H1 (cell line): ENCODE results near the gene TLE1. TPM values are rescaled to one million over a fixed set of nuclear protein-coding genes. Genes with fewer than 3 reads are reported as not detected.

Experiments used
- CTCF ChIA-PET: fragments of 300-600 bp; sonication (Branson Sonifier 250); formaldehyde crosslinking; loops from one replicate; lab custom pipeline; 2021; ENCODE audit not compliant: partially characterized antibody; lab: Charles Lee
- POLR2A ChIA-PET: fragments of 300-600 bp; sonication (Branson Sonifier 250); formaldehyde crosslinking; loops from one replicate; lab custom pipeline; 2021; ENCODE audit warnings: inconsistent platforms; ENCODE audit not compliant: partially characterized antibody; lab: Charles Lee
- DNase-seq, 2 experiments: peaks; one replicate each; pipeline versions ENCODE4 v3.0.0 to v3.0.0-alpha.2; 2010 to 2022; ENCODE audit warnings: low spot score in 2 of 2, low read depth in 1 of 2, mixed read lengths in 1 of 2
- FAIRE-seq: peaks from 2 replicates; lab custom pipeline; 2011; peaks lifted over from hg19 to GRCh38; lab: Jason Lieb, UNC
- H2AFZ ChIP-seq: 2 replicates; pipeline ENCODE4 v1.8.1; 2012; ENCODE audit warnings: low read length, inconsistent platforms
- H2AK5ac ChIP-seq: 2 replicates; pipeline ENCODE4 v1.6.1; 2013; ENCODE audit warnings: low read depth, low read length
- H2BK120ac ChIP-seq: replicated peaks from 2 replicates; pipeline ENCODE3; 2013; ENCODE audit warnings: low read depth, low read length, inconsistent platforms
- H2BK12ac ChIP-seq: 2 replicates; pipeline ENCODE4 v1.6.1; 2013; ENCODE audit warnings: low read depth, low read length
- H2BK15ac ChIP-seq: 2 replicates; pipeline ENCODE4 v1.6.1; 2013; ENCODE audit warnings: low read length
- H2BK20ac ChIP-seq: 2 replicates; pipeline ENCODE4 v1.6.1; 2013; ENCODE audit warnings: low read length
- H2BK5ac ChIP-seq: 2 replicates; pipeline ENCODE4 v1.6.1; 2013; ENCODE audit warnings: low read depth, low read length
- H3K14ac ChIP-seq: 2 replicates; pipeline ENCODE4 v1.6.1; 2013; ENCODE audit warnings: inconsistent platforms; ENCODE audit not compliant: insufficient read length
- H3K18ac ChIP-seq: 2 replicates; pipeline ENCODE4 v1.6.1; 2013; ENCODE audit warnings: low read length; ENCODE audit errors: extremely low read depth
- H3K23ac ChIP-seq: 2 replicates; pipeline ENCODE4 v1.6.1; 2013; ENCODE audit warnings: inconsistent platforms; ENCODE audit not compliant: insufficient read length
- H3K23me2 ChIP-seq: 2 replicates; pipeline ENCODE4 v1.6.1; 2013; ENCODE audit warnings: low read depth, low read length
- H3K27ac ChIP-seq: 2 replicates; pipeline ENCODE4 v1.6.1; 2011; ENCODE audit warnings: low read depth, low read length, inconsistent platforms
- H3K27me3 ChIP-seq, 4 experiments: replicated peaks in 1 of 4; 1 replicate in 1 of 4; 2 replicates in 3 of 4; pipeline versions ENCODE4 v1.6.1 to v1.8.1; 2011 to 2013; ENCODE audit warnings: low read length in 3 of 4, mild to moderate bottlenecking in 3 of 4, inconsistent platforms in 2 of 4, mixed read lengths in 2 of 4, moderate library complexity in 1 of 4; ENCODE audit not compliant: control insufficient read depth in 3 of 4, insufficient read depth in 3 of 4; ENCODE audit errors: extremely low read depth in 1 of 4
- H3K36me3 ChIP-seq, 4 experiments: 2 replicates each; pipeline versions ENCODE4 v1.6.1 to v1.8.1; 2011 to 2013; ENCODE audit warnings: mild to moderate bottlenecking in 4 of 4, low read length in 3 of 4, moderate library complexity in 2 of 4, control low read depth in 1 of 4, inconsistent platforms in 1 of 4; ENCODE audit not compliant: insufficient read depth in 4 of 4, control insufficient read depth in 2 of 4
- H3K4ac ChIP-seq: replicated peaks from 2 replicates; pipeline ENCODE3; 2013; ENCODE audit warnings: low read length, low read depth, mixed read lengths, inconsistent platforms; ENCODE audit not compliant: insufficient read length
- H3K4me1 ChIP-seq, 4 experiments: replicated peaks in 1 of 4; 1 replicate in 1 of 4; 2 replicates in 3 of 4; pipeline versions ENCODE4 v1.6.1 to v1.8.1; 2011 to 2013; ENCODE audit warnings: low read length in 3 of 4, inconsistent platforms in 2 of 4, mixed read lengths in 1 of 4; ENCODE audit not compliant: insufficient read depth in 4 of 4, control insufficient read depth in 3 of 4
- H3K4me2 ChIP-seq, 2 experiments: 2 replicates each; pipeline versions ENCODE4 v1.6.1 to v1.8.1; 2011 to 2013; ENCODE audit warnings: low read depth in 2 of 2, low read length in 2 of 2, control low read depth in 1 of 2, inconsistent platforms in 1 of 2, mild to moderate bottlenecking in 1 of 2; ENCODE audit not compliant: insufficient read depth in 1 of 2
- H3K4me3 ChIP-seq, 4 experiments: fragments of 200-600, 300-600 bp in 1 of 4; sonication (generic), shearing (Covaris generic), sonication (Bioruptor Twin) in 1 of 4; 2 replicates each; pipeline versions ENCODE4 v1.5.1 to v1.8.1; 2011 to 2016; ENCODE audit warnings: low read length in 4 of 4, low read depth in 3 of 4, control low read depth in 2 of 4, inconsistent platforms in 2 of 4, mild to moderate bottlenecking in 2 of 4, mixed read lengths in 1 of 4, moderate library complexity in 1 of 4; ENCODE audit not compliant: insufficient read depth in 2 of 4; ENCODE audit errors: extremely low read depth in 1 of 4
- H3K56ac ChIP-seq: replicated peaks from 2 replicates; pipeline ENCODE3; 2013; ENCODE audit warnings: low read depth, mild to moderate bottlenecking, mixed read lengths, low read length, inconsistent platforms; ENCODE audit not compliant: insufficient read length
- H3K79me1 ChIP-seq: 2 replicates; pipeline ENCODE4 v1.6.1; 2013; ENCODE audit warnings: low read depth, low read length, control low read depth
- H3K79me2 ChIP-seq, 2 experiments: 2 replicates each; pipeline versions ENCODE4 v1.6.1 to v1.8.1; 2012 to 2013; ENCODE audit warnings: low read length in 2 of 2, mild to moderate bottlenecking in 2 of 2, inconsistent platforms in 1 of 2; ENCODE audit not compliant: insufficient read depth in 2 of 2, control insufficient read depth in 1 of 2
- H3K9ac ChIP-seq, 4 experiments: replicated peaks in 1 of 4; 1 replicate in 1 of 4; 2 replicates in 3 of 4; pipeline versions ENCODE4 v1.6.1 to v1.8.1; 2011 to 2013; ENCODE audit warnings: low read depth in 3 of 4, low read length in 3 of 4, control low read depth in 2 of 4, mild to moderate bottlenecking in 2 of 4, moderate library complexity in 2 of 4, inconsistent platforms in 1 of 4; ENCODE audit errors: extremely low read depth in 1 of 4
- H3K9me3 ChIP-seq, 2 experiments: 2 replicates each; pipeline versions ENCODE4 v1.6.1 to v1.8.1; 2012 to 2013; ENCODE audit warnings: mild to moderate bottlenecking in 2 of 2, moderate library complexity in 2 of 2, control low read depth in 1 of 2, inconsistent platforms in 1 of 2, low read depth in 1 of 2, low read length in 1 of 2, mixed read lengths in 1 of 2; ENCODE audit not compliant: insufficient read depth in 2 of 2
- H4K20me1 ChIP-seq, 2 experiments: replicated peaks in 1 of 2; 2 replicates each; pipeline versions ENCODE3 to v1.8.1; 2011 to 2013; ENCODE audit warnings: inconsistent platforms in 2 of 2, low read length in 2 of 2, mild to moderate bottlenecking in 1 of 2; ENCODE audit not compliant: insufficient read depth in 2 of 2, control insufficient read depth in 1 of 2
- H4K5ac ChIP-seq: 2 replicates; pipeline ENCODE4 v1.6.1; 2013; ENCODE audit warnings: low read length, low read depth, mixed read lengths, inconsistent platforms; ENCODE audit not compliant: insufficient read length
- H4K8ac ChIP-seq: 2 replicates; pipeline ENCODE4 v1.8.0; 2013; ENCODE audit warnings: mild to moderate bottlenecking, moderate library complexity, low read length, inconsistent platforms; ENCODE audit not compliant: insufficient read depth; ENCODE audit errors: extremely low read depth
- H4K91ac ChIP-seq: replicated peaks from 2 replicates; pipeline ENCODE3; 2013; ENCODE audit warnings: low read length, mixed read lengths, inconsistent platforms; ENCODE audit not compliant: insufficient read length
- CHD1 ChIP-seq: IDR thresholded peaks from 2 replicates; pipeline ENCODE4 v1.6.1; 2012; ENCODE audit warnings: low read depth, low read length, improper control_type of control experiment
- WGBS, 2 experiments: shearing (Covaris generic) in 1 of 2; methylation state at CpG; one replicate each; pipeline versions ENCODE4 v1.1.6 to v1.1.7; 2013 to 2015; ENCODE audit warnings: low lambda C conversion rate in 2 of 2, mixed read lengths in 2 of 2, inconsistent platforms in 1 of 2, low coverage in 1 of 2, missing lambda C conversion rate in 1 of 2; ENCODE audit not compliant: insufficient replicate concordance in 2 of 2, insufficient coverage in 1 of 2, insufficient read length in 1 of 2; ENCODE audit errors: extremely low coverage in 1 of 2, missing lambda C conversion rate in 1 of 2; 5-methylcytosine and 5-hydroxymethylcytosine counted together
- polyA plus RNA-seq, 7 experiments: library from polyadenylated mRNA; depleted of rRNA in 3 of 7; stranded (reverse) in 5 of 7; unstranded in 2 of 7; fragments of >200 nt in 5 of 7; fragments of 200-250 nt in 2 of 7; gene quantifications; 1 replicate in 5 of 7; 2 replicates in 1 of 7; 4 replicates in 1 of 7; pipeline versions ENCODE4 v1.2.1 to v1.2.3, GENCODE V29; 2011 to 2013; ENCODE audit warnings: missing spikeins in 2 of 7, mixed read lengths in 2 of 7
- total RNA-seq: library from RNA; stranded (reverse); fragmentation: NEBNext Ultra II Directional; extraction: Animal tissue kit (Norgen Biotek cat#: 25700); gene quantifications from 2 replicates; pipeline ENCODE4 v1.2.1, GENCODE V29; 2021

Gene TLE1
- total and polyA plus RNA-seq, 2 of the 8 experiments (the other 6 are each of a cell fraction or from before 2014, with no cell fraction given) = 81.8 to 91.6 TPM

DNA sequence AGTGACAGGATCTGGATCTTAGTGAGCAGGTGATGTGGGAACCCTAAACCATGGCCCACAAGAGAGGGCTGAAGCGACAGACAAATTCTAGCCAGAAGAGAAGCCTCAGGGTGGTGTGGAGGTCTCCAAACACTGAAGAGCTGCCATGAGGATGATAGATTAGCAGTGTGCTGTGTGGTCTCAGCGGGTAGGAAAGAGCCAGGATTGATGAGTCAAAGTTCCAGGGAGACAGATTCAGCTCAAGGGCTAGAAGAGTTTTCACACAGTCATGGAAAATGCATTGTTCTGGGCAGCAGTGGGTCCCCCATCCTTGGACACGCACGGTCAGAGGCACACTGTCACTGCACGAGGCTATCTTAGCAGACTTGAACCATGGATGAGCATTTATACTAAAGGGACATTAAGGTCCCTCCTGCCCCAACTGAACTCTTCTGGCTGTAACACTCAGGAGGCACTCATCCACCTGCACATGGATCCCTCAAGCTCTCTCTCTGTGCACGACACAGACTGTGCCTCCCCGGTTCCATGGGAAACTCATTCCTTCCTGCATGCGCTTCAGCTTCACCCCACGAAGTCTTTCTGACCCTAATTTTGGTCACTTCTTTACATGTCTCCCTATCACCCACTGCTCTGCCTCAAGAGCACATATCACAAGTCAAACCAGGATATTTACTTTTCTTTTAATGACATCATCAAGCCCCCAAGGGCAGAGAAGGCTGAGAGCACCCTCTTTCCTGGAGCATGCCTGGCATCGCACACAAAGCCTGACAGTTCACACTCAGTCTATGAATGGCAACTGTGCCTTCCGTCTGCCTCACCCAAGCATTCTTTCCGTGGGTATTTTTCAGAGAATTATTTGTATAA, 84.8 kb downstream of the TLE1 start:
- Histone ChIP-seq H4K8ac (no peak overlapping the region), H3K18ac (no peak overlapping the region), H3K4me2 (no peak overlapping the region), H3K23ac (no peak overlapping the region), H2BK120ac (no peak overlapping the region), H3K27me3 (no peaks in the 10 kb centered on the region), H3K4me3 (no peak overlapping the region), H3K56ac (no peak overlapping the region), H2AK5ac (peak overlapping the region; percentile 30; the same call in 1 of the 2 replicates), H4K20me1 (peaks cover 4 to 8% of the 10 kb centered on the region in 2 experiments), H3K23me2 (no peaks in the 10 kb centered on the region), H4K91ac (no peak overlapping the region), H2BK20ac (no peak overlapping the region), H3K4ac (no peak overlapping the region), H3K79me1 (no peaks in the 10 kb centered on the region; the same call in none of the 2 replicates), H3K9ac (no peak overlapping the region), H3K36me3 (peaks cover 7 to 54% (median 33%) of the 10 kb centered on the region in 4 experiments), H3K79me2 (peaks cover 0 to 24% of the 10 kb centered on the region in 2 experiments; a peak in 2 of 4 replicates), H2BK5ac (no peak overlapping the region), H3K14ac (no peak overlapping the region), H4K5ac (no peak overlapping the region), H3K9me3 (no peaks in the 10 kb centered on the region), H2AFZ (no peak overlapping the region), H2BK15ac (no peak overlapping the region), H3K27ac (no peak overlapping the region), H3K4me1 (peaks cover 4 to 14% (median 6%) of the 10 kb centered on the region in 4 experiments; a peak in 6 of 7 replicates), H2BK12ac (no peak overlapping the region)
- TF ChIP-seq CHD1 = no peak
- 95% methylated on average over 12 of the region's 12 CpGs; no CpG with 5 or more reads in 1 of the 2 experiments for WGBS, 2 experiments
- ChIA-PET POLR2A (interaction anchor here (0.6 to 0.7 kb wide), 2 partner anchors 11 to 31 kb away, joined by 3 read pairs; no protein-coding TSS in a partner anchor), CTCF (interaction anchor here (0.7 kb wide), 1 partner anchor 9 kb away, joined by 5 read pairs; no protein-coding TSS in a partner anchor)
- DNase-seq (no peak), FAIRE-seq (no peak)
